Endometrial microvascular endothelial cells (primary cell): ENCODE results near the gene ALX3. TPM values are rescaled to one million over a fixed set of nuclear protein-coding genes. Genes with fewer than 3 reads are reported as not detected.

Experiments used
- in situ Hi-C: cut with HindIII; loops from 2 replicates; pipeline ENCODE4 v1.10.0; 2017; ENCODE audit warnings: low sequenced_read_pairs, low pct_unique_long_range_greater_than_20kb; ENCODE audit errors: inconsistent ontology term
- total RNA-seq: library from RNA; depleted of rRNA; stranded (reverse); fragments of >200 nt; gene quantifications from one replicate; pipeline ENCODE4 v1.2.3, GENCODE V29; 2015; ENCODE audit errors: inconsistent ontology term

ALX3 gene
- total RNA-seq, 1 donor from 2014 or later: not detected

- in situ Hi-C loops: no loop called here
These were observed 1.6 kb downstream of the ALX3 start for GRCh38 chr1:110068646-110069403.

- in situ Hi-C loops: no loop called here
These were observed 2.4 kb downstream of the ALX3 start for GRCh38 chr1:110067893-110068645.

GRCh38 chr1:110067479-110067892 lies 3.0 kb downstream of the ALX3 start:
- in situ Hi-C loops: no loop called here

- in situ Hi-C loops: no loop called here
These were observed 4.6 kb downstream of the ALX3 start for GRCh38 chr1:110065841-110066240.

GRCh38 chr1:110064576-110065337 lies 5.7 kb downstream of the ALX3 start:
- in situ Hi-C loops: no loop called here

- in situ Hi-C loops: no loop called here
These were observed 6.7 kb downstream of the ALX3 start for GRCh38 chr1:110063781-110064180.

GRCh38 chr1:110062612-110063011 lies 7.9 kb downstream of the ALX3 start:
- in situ Hi-C loops: no loop called here

- in situ Hi-C loops: no loop called here
These were observed 9.1 kb downstream of the ALX3 start for GRCh38 chr1:110061341-110061740.

- in situ Hi-C loops: no loop called here
These were observed 9.8 kb downstream of the ALX3 start for GRCh38 chr1:110060662-110061060.

GRCh38 chr1:110060034-110060661 lies 10.3 kb downstream of the ALX3 start:
- in situ Hi-C loops: no loop called here

- in situ Hi-C loops: no loop called here
These were observed 11.2 kb downstream of the ALX3 start for GRCh38 chr1:110059133-110059863.

GRCh38 chr1:110058591-110058990 lies 11.9 kb downstream of the ALX3 start:
- in situ Hi-C loops: no loop called here

GRCh38 chr1:110057963-110058518 lies 12.4 kb downstream of the ALX3 start:
- in situ Hi-C loops: no loop called here

GRCh38 chr1:110056776-110057175 lies 13.7 kb downstream of the ALX3 start:
- in situ Hi-C loops: no loop called here

- in situ Hi-C loops: no loop called here
These were observed 14.2 kb downstream of the ALX3 start for GRCh38 chr1:110056285-110056683.

- in situ Hi-C loops: no loop called here
These were observed 14.8 kb downstream of the ALX3 start for GRCh38 chr1:110055493-110056284.

GRCh38 chr1:110053552-110054428 lies 16.7 kb downstream of the ALX3 start:
- in situ Hi-C loops: no loop called here
